ENCODE results near the gene MS4A10. TPM values are rescaled to one million over a fixed set of nuclear protein-coding genes. Genes with fewer than 3 reads are reported as not detected.

Gene MS4A10
- total and polyA plus RNA-seq, 7 donors: not detected

DNA sequence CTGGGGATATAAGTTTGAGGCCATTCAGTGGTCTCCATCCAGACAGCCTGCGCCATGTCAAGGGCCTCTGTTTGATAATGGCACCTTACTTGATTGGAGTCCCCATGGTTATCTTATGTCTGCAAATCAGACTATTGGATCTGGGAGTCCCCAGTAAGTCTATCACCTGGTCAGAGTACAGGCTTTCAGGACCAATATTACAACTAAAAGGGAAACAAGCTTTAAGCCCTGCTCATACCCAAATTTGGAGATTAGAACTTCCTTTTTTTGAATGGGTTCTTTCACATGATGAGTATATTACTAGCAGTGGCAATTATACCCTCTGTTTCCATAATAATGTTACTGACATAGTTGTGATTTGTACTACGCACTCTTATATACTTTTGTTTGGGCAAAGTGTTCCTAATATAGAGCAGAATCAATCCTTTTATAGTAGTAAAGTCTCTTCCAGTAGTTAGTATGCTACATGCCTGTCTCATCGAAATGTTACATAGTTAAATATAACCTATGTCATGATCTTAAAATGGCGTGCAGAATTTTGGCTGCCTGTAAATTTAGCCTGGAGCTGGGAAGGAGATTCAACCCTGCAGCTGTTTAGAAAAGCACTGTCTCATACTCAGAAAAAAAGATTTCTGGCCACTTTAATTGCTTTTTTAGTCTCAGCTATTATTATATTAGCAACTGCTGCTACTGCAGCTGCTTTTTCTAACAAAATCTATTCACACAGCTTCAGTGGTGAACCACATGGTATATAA, 23.5 kb upstream of the MS4A10 start:
- intact Hi-C loops (cut with DNase I): no loop called here
- 79 to 91% methylated on average over 4 of the region's 4 CpGs for WGBS, 2 donors
- H3K4me3 ChIP-seq: no peak overlapping the region
- TF ChIP-seq, protein P1, sequence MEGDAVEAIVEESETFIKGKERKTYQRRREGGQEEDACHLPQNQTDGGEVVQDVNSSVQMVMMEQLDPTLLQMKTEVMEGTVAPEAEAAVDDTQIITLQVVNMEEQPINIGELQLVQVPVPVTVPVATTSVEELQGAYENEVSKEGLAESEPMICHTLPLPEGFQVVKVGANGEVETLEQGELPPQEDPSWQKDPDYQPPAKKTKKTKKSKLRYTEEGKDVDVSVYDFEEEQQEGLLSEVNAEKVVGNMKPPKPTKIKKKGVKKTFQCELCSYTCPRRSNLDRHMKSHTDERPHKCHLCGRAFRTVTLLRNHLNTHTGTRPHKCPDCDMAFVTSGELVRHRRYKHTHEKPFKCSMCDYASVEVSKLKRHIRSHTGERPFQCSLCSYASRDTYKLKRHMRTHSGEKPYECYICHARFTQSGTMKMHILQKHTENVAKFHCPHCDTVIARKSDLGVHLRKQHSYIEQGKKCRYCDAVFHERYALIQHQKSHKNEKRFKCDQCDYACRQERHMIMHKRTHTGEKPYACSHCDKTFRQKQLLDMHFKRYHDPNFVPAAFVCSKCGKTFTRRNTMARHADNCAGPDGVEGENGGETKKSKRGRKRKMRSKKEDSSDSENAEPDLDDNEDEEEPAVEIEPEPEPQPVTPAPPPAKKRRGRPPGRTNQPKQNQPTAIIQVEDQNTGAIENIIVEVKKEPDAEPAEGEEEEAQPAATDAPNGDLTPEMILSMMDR (IDR thresholded peaks at IDR 0.05): no peak
- H3K4me1 ChIP-seq: no peaks in the 10 kb centered on the region
- no peaks in the 10 kb centered on the region for H3K9me3 ChIP-seq
- H3K36me3 ChIP-seq: no peaks in the 10 kb centered on the region
- H3K27ac ChIP-seq: no peak overlapping the region
- peaks cover 0 to 15% (median 0%) of the 10 kb centered on the region in 3 donors for H3K27me3 ChIP-seq
- no peak for DNase-seq

GRCh38 chr11:60762851-60763691, 22.1 kb upstream of the MS4A10 start:
- intact Hi-C loops (cut with DNase I): no loop called here
- no peaks in the 10 kb centered on the region for H3K36me3 ChIP-seq
- no peak for TF ChIP-seq POLR2AphosphoS5 (IDR thresholded peaks at IDR 0.05)
- H3K4me1 ChIP-seq: no peaks in the 10 kb centered on the region
- no peak overlapping the region for H3K27ac ChIP-seq
- H3K4me3 ChIP-seq: no peak overlapping the region
- no peaks in the 10 kb centered on the region for H3K9me3 ChIP-seq
- DNase-seq: no peak
- 62 to 63% methylated on average over 11 of the region's 11 CpGs for WGBS, 2 donors
- peaks cover 0 to 15% (median 0%) of the 10 kb centered on the region in 3 donors for H3K27me3 ChIP-seq

GRCh38 chr11:60763692-60764369, 21.3 kb upstream of the MS4A10 start:
- Histone ChIP-seq H3K4me3 (no peak overlapping the region), H3K36me3 (no peaks in the 10 kb centered on the region), H3K9me3 (no peaks in the 10 kb centered on the region), H3K27ac (no peak overlapping the region), H3K27me3 (peaks cover 0 to 15% (median 0%) of the 10 kb centered on the region in 3 donors), H3K4me1 (no peaks in the 10 kb centered on the region)
- TF ChIP-seq, protein P1 (IDR thresholded peaks at IDR 0.05): no peak
- TF ChIP-seq EP300 (IDR thresholded peaks at IDR 0.05): no peak
- TF ChIP-seq POLR2A (IDR thresholded peaks at IDR 0.05): no peak
- TF ChIP-seq POLR2AphosphoS5 (IDR thresholded peaks at IDR 0.05): no peak
- WGBS, 2 donors: 86 to 87% methylated on average over 11 of the region's 11 CpGs
- no peak for DNase-seq
- intact Hi-C loops (cut with DNase I): no loop called here

GRCh38 chr11:60764879-60765278, 20.3 kb upstream of the MS4A10 start:
- no peak for DNase-seq
- 31 to 45% methylated on average over 1 of the region's 1 CpG for WGBS, 2 donors
- no peaks in the 10 kb centered on the region for H3K36me3 ChIP-seq
- no peak for TF ChIP-seq POLR2A (IDR thresholded peaks at IDR 0.05)
- TF ChIP-seq POLR2AphosphoS5 (IDR thresholded peaks at IDR 0.05): no peak
- TF ChIP-seq, protein P1 (IDR thresholded peaks at IDR 0.05): no peak
- no peak for TF ChIP-seq EP300 (IDR thresholded peaks at IDR 0.05)
- H3K4me1 ChIP-seq: no peaks in the 10 kb centered on the region
- intact Hi-C loops (cut with DNase I): no loop called here
- no peaks in the 10 kb centered on the region for H3K9me3 ChIP-seq
- H3K27me3 ChIP-seq: peaks cover 0 to 15% (median 0%) of the 10 kb centered on the region in 3 donors
- no peak overlapping the region for H3K27ac ChIP-seq
- no peak overlapping the region for H3K4me3 ChIP-seq

DNA sequence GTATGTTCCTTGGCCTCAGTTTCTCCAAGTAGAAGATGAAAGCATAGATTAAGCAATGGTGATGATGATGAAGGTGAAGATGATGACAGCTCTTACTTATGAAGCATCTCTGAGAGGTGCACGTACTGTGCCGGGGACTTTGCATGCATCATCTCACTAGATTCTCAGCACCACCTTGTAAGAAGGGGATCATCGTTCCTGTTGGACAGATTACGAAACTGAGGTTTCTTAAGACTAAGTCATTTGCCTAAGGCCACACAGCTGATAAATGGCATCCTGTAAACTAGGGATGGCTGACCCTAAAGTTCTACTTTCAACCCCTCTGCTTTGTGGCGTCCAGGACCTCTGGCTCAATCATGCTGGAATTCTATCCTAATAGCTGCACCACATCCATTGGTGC, 19.8 kb upstream of the MS4A10 start:
- Histone ChIP-seq H3K9me3 (no peaks in the 10 kb centered on the region), H3K4me1 (no peaks in the 10 kb centered on the region), H3K36me3 (no peaks in the 10 kb centered on the region), H3K27ac (no peak overlapping the region), H3K4me3 (no peak overlapping the region), H3K27me3 (peaks cover 0 to 15% (median 0%) of the 10 kb centered on the region in 3 donors)
- intact Hi-C loops (cut with DNase I): no loop called here
- TF ChIP-seq, protein P1 (IDR thresholded peaks at IDR 0.05): no peak
- TF ChIP-seq POLR2AphosphoS5 (IDR thresholded peaks at IDR 0.05) (no peak), EP300 (IDR thresholded peaks at IDR 0.05) (no peak), POLR2A (IDR thresholded peaks at IDR 0.05) (no peak)
- no peak for DNase-seq
- WGBS, 2 donors: 88 to 91% methylated on average over 5 of the region's 5 CpGs

Measured in sigmoid colon (tissue), 7 donors.